ENCODE results near the gene HOXA3.

GRCh38 chr7:27154369-27154768 is 2.0 kb upstream of the HOXA3 start:
- no peak for TF ChIP-seq EZH2 (optimal IDR thresholded peaks at IDR 0.05; ENCODE audit: low read depth, low read length)
- TF ChIP-seq CTCF (IDR thresholded peaks at IDR 0.05; ENCODE audit: low read length): no peak

All from MM.1S (cell line).